ENCODE data around the gene PCNX1.
"Not testable (repeated sequence)": the region's sequence is repeated elsewhere in the genome, so short reads cannot be mapped to it uniquely, and the experiment has no call there.

The PCNX1 gene

DNA sequence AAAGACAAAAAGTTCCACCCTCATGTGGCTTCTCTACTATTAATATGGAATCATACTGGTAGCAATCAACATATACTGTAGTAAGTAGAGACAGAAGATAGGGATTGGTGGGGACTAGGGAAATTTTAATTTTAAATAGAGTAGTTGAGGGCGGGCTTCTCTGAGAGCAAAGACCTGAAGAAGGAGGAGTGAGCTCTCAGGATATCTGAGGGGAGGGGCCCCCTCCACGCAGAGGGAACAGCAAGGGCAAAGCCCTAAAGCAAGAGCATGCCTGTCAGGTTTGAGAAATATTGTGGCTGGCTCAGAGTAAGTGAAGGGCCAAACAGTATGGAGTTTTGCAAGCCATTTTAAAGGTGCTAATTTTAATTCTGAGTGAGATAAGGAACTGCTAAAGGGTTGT, 64.3 kb downstream of the PCNX1 start:
- DNase-seq: no peak

DNA sequence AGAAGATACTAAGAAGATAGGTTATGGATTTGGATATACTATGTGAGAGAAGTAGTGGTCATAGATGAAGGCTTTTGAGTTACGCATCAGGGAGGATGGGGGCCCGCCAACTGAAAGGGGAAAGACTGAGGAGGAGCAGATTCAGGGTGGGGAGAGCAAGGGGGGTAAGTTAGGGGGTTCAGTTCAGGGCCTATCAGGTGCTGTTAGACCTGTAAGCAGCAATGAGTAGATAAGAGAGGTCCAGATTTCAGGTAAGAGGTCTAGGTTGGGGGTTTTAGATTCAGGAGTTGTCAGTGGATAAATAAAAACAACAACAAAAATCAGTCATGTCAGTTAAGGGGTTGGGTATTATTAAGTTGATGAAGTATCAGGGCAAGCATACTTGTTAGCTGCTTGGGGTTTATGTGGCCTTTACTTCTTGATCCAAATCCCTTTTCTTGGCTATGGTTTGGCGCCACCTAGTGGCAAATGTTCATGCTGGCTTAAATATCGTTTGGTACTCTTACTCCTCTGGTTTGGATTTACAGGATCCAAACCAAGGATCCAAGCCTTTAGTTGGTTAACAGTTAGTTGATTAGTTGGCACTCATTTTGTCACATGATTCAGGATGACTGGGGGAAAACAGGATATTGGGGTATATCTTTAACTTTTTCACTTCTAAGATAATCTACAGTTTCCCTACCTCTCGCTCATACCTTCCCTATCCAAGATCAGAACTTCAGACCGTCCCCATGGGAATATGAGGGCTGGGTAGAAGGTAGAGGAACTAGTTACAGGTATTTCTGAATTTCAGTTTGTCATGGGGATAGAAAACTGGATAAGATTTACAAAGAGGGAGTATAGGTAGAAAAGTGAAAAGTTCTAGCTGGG, 65.1 kb downstream of the PCNX1 start:
- peak; percentile 87 for DNase-seq

DNA sequence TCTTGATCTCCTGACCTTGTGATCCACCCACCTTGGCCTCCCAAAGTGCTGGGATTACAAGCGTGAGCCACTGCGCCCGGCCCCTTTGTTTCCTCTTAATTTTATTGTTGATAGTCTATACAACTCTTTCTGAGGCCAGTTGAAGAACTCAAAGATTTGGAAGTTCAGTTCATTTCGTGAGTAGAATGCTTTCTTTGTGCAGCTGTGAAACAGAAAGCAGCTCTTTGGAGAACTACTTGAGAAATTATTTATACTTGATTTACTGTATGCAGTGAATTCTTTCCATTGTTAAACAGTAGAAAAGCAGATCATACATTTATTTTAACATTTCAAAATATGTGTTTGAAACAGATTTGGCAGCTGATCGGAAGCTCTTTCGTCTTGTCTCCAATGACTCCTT, 69.3 kb downstream of the PCNX1 start:
- no peak for DNase-seq

DNA sequence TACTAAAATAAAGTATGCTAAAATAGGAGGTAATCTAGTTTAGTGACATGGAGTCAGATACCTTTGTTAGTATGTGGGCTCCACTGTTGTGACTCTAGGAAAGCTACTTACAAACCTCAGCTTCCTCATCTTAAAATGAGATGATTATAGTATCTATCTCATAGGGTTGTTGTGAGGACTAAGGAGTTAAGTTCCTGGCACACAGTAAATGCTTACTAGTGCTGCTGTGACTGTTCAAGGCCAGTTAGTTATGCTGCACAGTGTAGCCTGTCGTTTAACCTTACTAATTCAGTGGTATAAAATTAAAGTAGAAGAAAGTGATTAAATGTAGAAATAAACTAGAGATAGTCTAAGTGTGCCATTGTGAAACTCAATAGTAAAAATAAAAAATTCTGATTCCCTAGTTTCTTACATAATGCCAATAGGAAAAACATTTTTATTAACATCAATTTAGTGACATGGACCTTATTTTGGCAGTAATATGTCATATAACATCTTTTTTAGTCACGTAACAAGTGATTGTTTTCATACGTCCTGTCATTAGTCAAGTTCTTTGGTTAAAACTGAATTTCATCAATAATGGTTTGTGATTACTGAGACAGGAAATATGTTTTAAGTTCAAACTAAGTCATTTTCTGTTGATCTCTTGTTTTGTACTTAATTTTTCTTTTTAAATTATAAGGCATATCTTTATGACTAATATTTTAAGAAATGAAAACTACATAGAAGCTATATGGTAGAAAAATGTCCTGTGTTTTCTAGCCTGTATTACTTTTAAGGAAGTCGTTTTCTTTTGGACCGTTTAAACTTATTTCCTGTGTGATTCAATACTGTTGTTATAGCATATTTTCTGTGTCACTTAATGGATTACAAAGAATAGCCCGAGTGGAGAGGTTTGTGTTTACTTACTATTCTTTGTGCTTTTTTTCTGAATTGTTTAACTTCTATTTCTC, 74.0 kb downstream of the PCNX1 start:
- DNase-seq: peak; percentile 23

DNA sequence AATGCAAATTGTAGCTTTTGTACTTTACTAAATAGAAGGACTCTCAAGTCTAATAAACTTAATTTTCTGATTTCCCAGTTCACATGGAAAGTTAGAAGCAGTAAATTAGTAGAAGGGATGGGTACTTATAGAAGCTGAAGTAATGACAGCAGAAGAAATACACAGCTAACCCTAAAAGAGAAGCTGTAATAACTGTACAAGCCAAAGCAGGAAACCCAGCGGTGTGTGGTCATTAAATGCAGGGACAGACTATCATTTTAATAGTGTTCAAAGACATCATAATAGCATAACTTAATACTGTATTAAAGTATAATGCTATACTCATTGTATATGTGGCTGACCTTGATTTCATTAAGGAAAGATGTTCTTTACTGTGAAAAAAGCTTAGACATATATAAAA, 74.9 kb downstream of the PCNX1 start:
- no peak for DNase-seq

DNA sequence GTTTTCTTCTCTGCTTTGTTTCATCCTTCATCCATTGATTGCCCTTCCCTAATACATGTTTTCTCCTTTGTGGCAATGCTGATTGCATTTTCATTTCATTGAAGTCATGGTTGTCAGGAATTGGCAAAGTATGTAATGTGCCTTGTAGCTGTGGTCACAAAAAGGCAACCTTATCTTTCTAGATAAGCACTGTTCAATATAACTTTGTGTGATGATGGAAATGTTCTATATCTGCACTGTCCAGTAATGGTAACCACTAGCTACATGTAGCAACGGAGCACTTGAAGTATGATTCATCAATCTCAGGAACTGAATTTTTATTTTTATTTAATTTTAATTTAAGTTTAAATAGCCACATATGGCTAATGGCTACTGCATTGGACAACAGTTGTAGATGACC, 79.8 kb downstream of the PCNX1 start:
- no peak for DNase-seq

DNA sequence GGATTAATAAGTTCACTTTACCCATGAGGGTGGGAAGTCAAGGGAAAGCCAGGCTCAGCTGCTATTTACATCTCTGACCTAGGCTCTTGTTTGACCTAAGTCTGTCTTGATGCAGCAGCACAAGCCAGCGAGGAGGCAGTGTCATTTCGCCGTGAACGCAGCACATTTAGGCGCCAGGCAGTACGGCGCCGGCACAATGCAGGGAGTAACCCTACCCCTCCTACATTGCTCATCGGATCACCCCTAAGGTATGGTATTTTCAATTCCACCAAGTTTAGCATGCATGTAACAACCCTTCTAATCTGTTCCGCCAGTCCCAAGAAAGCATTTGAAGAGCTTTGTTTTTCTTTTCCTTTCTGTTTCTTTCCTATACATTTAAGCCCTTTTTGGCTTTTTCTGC, 81.2 kb downstream of the PCNX1 start:
- peak; percentile 29 for DNase-seq

DNA sequence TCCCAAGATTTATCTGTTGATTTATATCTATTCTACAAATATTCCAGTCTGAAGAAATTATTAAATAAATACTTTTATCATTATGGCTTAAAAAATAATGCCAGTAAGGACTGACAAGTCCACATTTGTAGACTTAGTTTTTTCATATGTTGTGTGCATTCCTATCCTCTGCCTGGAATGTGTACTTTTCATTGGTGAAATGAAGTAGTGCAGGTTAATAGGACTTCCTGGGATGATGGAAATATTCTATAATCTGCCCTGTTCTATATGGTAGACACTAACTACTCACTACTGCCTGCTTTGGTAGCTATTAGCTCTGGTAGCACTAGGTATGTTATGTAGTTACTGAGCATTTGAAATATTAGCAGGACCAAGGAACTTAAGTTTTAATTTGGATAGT, 86.7 kb downstream of the PCNX1 start:
- DNase-seq: no peak

DNA sequence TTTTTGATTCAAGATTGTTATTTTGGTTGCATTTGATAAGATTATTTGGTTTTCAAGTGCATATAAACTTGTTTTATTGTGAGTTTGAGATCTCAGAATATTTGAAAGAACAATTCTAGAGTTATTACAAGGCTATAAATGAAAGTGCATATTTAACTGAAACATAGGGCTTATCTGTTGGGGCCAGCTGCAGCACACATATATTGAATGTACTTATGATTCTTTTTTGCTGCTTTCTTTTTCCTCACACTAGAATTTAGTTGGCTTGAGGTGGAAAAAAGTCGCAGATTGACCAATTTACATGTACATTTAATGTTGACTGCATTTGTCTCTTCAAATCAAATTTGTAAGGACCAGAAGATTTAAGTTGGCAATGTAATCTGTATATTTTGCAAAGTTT, 88.0 kb downstream of the PCNX1 start:
- no peak for DNase-seq

DNA sequence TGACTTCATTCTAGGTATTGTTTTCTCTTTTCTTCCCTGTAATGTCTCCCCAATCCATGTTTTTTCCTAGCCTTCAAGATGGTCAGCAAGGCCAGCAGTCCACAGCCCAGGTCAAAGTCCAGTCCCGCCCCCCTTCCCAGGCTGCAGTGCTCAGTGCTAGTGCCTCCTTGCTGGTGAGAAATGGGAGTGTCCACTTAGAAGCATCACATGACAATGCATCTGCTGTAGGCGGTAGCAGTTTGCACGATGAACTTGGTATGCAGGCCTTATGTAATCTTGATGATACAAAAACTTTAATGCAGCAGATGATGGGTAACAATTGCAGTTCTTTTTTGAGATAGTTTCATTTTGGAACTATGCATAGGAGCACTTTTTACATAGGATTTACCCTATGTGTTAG, 88.4 kb downstream of the PCNX1 start:
- no peak for DNase-seq

DNA sequence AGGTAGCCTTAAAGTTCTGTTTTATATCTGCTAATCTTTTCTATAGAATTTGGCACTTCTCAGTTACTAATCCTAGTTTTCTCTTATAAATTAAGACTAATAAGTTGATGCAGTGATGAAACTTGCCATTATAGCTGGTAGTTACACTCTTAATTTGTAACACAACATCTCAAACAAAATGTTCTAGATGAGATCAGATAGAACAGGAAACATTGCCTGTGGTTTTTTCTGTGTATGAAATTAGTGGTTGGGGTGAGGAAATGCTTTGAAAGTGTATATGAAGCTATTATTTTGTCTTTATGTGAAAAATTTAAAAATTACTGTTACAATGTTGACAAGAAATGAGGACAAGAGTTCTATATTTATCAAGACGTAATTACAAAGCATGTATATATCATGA, 91.9 kb downstream of the PCNX1 start:
- peak; percentile 68 for DNase-seq

DNA sequence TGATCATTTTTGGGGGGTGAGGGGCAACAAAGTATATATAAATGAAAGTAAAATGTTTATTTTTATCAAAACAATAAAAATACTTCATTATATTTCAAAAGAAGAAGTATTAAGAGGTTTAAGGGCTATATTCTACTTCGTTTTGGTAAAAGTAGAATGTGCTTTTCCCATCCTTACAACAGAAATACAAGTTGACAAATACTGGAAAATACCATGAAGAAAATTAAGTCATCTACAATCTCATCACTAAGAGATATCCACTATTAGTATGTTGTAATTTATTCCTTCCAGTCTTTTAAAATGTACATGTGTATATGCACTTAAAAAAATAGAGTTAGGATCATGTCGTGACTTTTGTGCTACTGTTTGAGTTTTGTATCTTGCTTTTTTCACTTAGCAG, 92.8 kb downstream of the PCNX1 start:
- no peak for DNase-seq

DNA sequence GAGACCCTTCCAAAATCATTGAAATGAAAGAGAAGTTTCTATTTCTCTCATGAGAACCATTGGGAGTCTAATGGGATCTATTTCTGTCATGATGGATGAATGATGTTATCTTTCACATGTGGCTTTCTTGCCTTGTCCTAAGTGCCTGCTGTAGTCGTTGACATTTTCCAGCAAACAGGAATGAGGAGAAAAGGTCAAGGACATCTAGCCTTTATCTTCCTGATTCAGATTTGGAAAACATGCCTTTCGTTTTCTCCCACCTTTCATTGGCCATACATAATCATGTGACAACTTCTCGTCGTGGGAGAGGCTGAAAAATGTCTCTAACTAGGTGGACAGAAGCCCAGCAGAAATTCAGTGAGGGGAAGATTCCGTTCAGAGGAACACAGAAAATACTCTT, 94.5 kb downstream of the PCNX1 start:
- no peak for DNase-seq

DNA sequence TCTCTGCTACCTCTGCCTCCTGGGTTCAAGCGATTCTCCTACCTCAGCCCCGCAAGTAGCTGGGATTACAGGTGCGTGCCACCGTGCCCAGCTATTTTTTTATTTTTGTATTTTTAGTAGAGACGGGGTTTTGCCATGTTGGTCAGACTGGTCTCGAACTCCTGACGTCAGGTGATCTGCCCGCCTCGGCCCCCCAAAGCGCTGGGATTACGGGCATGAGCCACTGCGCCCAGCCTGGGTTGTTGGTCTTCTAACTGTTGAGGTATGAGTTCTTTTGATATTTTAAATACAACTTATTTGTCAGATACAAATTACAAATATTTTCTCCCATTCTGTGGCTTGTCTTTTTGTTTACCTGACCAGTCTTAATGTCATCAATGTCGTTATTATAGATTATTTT, 95.9 kb downstream of the PCNX1 start:
- no peak for DNase-seq

DNA sequence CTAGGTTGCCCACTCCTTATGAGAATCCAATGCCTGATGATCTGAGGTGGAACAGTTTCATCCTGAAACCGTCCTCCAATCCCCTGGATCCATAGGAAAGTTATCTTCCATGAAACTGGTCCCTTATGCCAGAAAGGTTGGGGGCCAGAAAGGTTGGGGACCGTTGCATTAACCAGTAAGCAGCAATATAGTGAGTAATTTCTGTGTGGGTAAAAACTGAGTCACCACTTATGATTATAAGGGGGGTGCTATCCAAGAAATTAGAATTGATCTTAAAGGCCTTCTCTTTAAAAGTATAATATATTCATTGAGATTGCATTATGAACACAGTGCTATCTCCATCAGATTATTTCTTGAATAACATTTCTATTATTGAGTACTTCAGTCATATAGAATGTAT, 97.2 kb downstream of the PCNX1 start:
- no peak for DNase-seq

DNA sequence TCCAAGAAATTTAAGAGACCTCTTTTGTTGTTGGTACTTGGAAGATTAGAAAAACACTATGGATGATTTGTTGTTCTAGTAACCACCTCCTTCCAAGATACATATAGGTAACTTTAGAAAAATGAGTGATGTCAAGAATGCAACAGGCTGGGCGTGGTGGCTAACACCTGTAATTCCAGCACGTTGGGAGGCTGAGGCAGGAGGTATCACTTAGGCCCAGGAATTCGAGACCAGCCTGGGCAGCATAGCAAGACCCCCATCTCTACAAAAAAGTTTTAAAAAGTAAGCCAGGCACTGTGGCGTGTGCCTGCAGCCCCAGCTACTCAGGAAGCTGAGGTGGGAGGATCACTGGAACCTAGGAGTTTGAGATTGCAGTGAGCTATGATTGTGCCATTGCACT, 97.8 kb downstream of the PCNX1 start:
- DNase-seq: no peak

DNA sequence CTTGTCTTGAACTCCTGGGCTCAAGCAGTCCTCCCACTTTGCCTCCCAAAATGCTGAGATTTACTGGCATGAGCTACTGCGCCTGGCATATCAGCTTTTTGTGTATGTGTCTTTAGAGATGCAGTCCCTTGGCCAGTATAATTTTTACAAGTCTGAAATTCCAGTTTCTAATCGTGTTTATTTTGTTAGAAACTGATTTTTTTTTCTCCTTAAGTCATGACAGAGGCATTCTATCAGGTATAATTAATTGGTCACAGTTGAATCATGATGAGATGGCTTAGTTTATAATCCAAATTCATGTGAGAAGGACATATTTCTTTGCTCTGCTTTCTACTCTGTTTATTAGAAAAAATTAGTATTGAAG, 98.9 kb downstream of the PCNX1 start:
- no peak for DNase-seq

DNA sequence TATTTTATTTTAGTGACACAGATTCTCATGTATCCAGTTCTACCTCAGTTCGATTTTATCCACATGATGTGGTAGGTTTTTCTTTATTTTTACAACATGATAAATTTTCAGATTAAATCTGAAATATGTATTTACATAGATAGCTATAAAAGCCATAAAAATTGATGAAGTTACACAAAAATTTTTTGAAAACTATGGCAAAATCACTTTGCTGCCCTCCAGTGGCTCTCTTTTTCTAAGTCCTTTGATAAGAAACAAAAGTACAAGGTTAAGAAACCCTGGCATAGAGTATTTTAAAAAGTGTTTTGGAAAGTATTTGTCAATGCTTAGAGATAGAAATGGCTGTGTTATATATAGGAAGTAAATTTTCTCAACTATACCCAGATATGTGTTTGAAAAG, 104.2 kb downstream of the PCNX1 start:
- DNase-seq: peak; percentile 45

DNA sequence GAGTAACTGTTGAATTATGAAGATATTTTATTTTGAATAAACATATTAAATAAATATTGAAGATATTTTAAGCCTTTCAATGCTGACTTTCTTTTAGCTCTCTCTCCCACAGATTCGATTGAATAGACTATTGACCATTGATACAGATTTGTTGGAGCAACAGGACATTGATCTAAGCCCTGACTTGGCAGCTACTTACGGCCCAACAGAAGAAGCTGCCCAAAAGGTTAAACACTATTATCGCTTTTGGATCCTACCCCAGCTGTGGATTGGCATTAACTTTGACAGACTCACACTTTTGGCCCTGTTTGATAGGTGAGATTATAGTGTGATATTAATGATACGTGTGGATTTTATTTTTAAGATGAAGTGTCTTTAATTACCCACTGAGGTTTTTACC, 105.6 kb downstream of the PCNX1 start:
- no peak for DNase-seq

DNA sequence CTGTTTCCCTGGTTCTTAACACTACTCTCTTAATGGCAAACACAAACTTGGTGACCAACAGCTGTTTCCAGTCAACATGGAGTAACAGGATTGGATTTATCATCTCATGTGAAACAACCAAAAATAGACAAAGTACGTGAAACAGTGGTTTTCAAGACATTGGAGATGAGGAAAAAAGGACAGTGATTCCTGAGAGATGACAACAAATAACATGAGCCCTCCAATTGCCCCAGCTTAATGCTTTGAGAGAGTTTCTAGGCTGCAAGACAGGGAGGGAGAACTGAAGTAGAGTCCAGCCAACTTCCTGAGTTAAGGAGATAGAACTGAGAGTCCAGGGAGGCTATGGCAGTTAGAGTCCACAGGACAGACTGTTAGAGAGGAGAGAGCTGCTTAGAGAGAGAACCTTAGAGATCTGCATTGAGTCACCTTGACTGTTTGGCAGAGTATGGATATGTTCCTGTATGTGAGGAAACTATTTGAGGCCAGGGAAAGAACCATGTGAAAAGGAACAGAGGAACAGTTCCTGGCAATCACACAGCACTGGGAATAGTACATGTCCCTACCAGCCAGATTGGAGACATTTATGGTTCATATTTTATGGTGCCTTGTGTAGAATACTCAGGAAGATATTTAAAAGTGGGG, 106.4 kb downstream of the PCNX1 start:
- DNase-seq: no peak

DNA sequence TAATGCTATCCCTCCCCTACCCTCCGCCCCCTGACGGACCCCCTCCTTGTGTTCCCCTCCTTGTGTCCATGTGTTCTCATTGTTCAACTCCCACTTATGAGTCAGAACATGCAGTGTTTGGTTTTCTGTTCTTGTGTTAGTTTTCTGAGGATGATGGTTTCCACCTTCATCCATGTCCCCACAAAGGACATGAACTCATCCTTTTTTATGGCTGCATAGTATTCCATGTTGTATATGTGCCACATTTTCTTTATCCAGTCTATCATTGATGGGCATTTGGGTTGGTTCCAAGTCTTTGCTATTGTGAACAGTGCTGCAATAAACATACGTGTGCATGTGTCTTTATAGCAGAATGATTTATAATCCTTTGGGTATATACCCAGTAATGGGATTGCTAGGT, 112.7 kb downstream of the PCNX1 start:
- DNase-seq: not testable (repeated sequence)

DNA sequence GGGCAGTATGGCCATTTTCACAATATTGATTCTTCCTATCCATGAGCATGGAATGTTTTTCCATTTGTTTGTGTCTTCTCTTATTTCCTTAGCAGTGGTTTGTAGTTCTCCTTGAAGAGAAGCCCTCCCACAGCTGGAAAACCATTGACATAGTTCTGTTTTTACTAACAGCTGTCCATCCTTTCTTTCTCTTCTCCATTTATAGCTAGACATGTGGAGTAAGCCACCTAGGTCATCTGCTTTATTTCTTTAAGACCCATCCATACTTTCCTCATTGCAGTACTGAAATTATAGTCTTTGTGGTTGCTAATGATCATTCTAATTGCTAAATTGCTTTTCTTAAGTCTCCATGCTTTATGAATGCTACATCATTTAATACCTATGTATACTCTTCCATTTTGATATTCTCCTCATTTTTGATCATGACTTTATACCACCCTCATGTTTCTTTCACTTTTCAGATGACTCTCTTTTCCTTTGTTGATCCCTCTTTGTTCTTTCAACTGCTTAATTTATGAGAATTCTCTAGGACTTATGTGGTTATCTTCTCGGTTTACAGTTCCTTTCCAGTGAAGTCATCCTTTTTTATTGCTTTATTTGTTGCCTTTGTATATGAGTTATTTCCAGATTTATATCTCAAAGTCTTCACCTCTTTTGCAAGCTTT, 114.2 kb downstream of the PCNX1 start:
- no peak for DNase-seq

All from CD4-positive, alpha-beta T cell treated with Interleukin-21 for 1 hour (primary cell).